Dermis blood vessel endothelial cell (primary cell): Measurements from ENCODE around the gene APPL2. TPM values are rescaled to one million over a fixed set of nuclear protein-coding genes. Genes with fewer than 3 reads are reported as not detected.
"Not testable (repeated sequence)": the region's sequence is repeated elsewhere in the genome, so short reads cannot be mapped to it uniquely, and the experiment has no call there.

Experiments
- DNase-seq: peaks from one replicate; pipeline ENCODE4 v3.0.0; 2010
- total RNA-seq: library from RNA; depleted of rRNA; stranded (reverse); fragments of >200 nt; gene quantifications from 2 replicates; pipeline ENCODE4 v1.2.3, GENCODE V29; 2014

Gene APPL2
- total RNA-seq, 1 donor from 2014 or later: 21.4 TPM

- no peak for DNase-seq
Observed at GRCh38 chr12:105256011-105256410, 20.0 kb upstream of the APPL2 start.

GRCh38 chr12:105253866-105254513 lies 18.0 kb upstream of the APPL2 start:
- DNase-seq: peak; percentile 48

- no peak for DNase-seq
Observed at GRCh38 chr12:105252901-105253300, 16.9 kb upstream of the APPL2 start.

- DNase-seq: not testable (repeated sequence)
Observed at GRCh38 chr12:105245776-105246427, 9.9 kb upstream of the APPL2 start.

- peak; percentile 62 for DNase-seq
Observed at GRCh38 chr12:105245291-105245690, 9.3 kb upstream of the APPL2 start.

- no peak for DNase-seq
Observed at GRCh38 chr12:105240228-105240627, 4.3 kb upstream of the APPL2 start.

GRCh38 chr12:105239304-105239703 lies 3.3 kb upstream of the APPL2 start:
- no peak for DNase-seq

GRCh38 chr12:105237666-105238065 lies 1.7 kb upstream of the APPL2 start:
- DNase-seq: no peak

- peak; percentile 34 for DNase-seq
Observed at GRCh38 chr12:105235281-105235731, 668 bp downstream of the APPL2 start.

- DNase-seq: peak; percentile 15
Observed at GRCh38 chr12:105234197-105234596, 1.8 kb downstream of the APPL2 start.

- no peak for DNase-seq
Observed at GRCh38 chr12:105233041-105233905, 2.7 kb downstream of the APPL2 start.

- DNase-seq: no peak
Observed at GRCh38 chr12:105231396-105231795, 4.6 kb downstream of the APPL2 start.

- DNase-seq: no peak
Observed at GRCh38 chr12:105229371-105229770, 6.6 kb downstream of the APPL2 start.

- DNase-seq: no peak
Observed at GRCh38 chr12:105228966-105229365, 7.0 kb downstream of the APPL2 start.

GRCh38 chr12:105228494-105228893 lies 7.5 kb downstream of the APPL2 start:
- DNase-seq: peak; percentile 80

GRCh38 chr12:105227879-105228278 lies 8.1 kb downstream of the APPL2 start:
- peak; percentile 36 for DNase-seq

- peak; percentile 91 for DNase-seq
Observed at GRCh38 chr12:105226219-105226618, 9.8 kb downstream of the APPL2 start.

GRCh38 chr12:105225505-105226015 lies 10.4 kb downstream of the APPL2 start:
- no peak for DNase-seq

GRCh38 chr12:105224399-105224798 lies 11.6 kb downstream of the APPL2 start:
- DNase-seq: no peak

- DNase-seq: no peak
Observed at GRCh38 chr12:105223884-105224283, 12.1 kb downstream of the APPL2 start.

- no peak for DNase-seq
Observed at GRCh38 chr12:105223352-105223845, 12.6 kb downstream of the APPL2 start.

GRCh38 chr12:105222726-105223351 lies 13.1 kb downstream of the APPL2 start:
- DNase-seq: no peak

- no peak for DNase-seq
Observed at GRCh38 chr12:105222284-105222655, 13.7 kb downstream of the APPL2 start.
